ENCODE measurements around the gene USP48. TPM values are rescaled to one million over a fixed set of nuclear protein-coding genes. Genes with fewer than 3 reads are reported as not detected.
"Not testable (repeated sequence)": the region's sequence is repeated elsewhere in the genome, so short reads cannot be mapped to it uniquely, and the experiment has no call there.

Gene USP48
- total and polyA plus RNA-seq, 5 experiments from 2014 or later, result 25.8 to 95.5 (median 30.0) TPM

GRCh38 chr1:21781815-21782348 is 1.1 kb downstream of the USP48 start:
- no peak for ATAC-seq
- Mint-ChIP-seq H3K9me3 (no peaks in the 10 kb centered on the region), H3K36me3 (peaks cover 0 to 5% (median 3%) of the 10 kb centered on the region in 3 donors), H3K4me1 (peaks cover 24 to 43% (median 34%) of the 10 kb centered on the region in 4 donors), H3K27ac (peak overlapping the region; percentile 92 to 100 (median 97)), H3K27me3 (peaks cover 0 to 2% (median 0%) of the 10 kb centered on the region in 5 donors), H3K4me3 (peak overlapping the region; percentile 94 to 99 (median 98))
- POLR2A ChIA-PET, result interaction anchor here (0.6 to 4.0 kb wide), 7 partner anchors 9 to 270 kb away, joined by 3 to 38 read pairs (median 4); partner anchors contain the start of genes CDC42 and HSPG2
- no peak for DNase-seq

- Mint-ChIP-seq H3K4me3 (peak overlapping the region in 9 of 10 donors; percentile 38 to 83 (median 70)), H3K27ac (peak overlapping the region in 8 of 10 donors; percentile 6 to 74 (median 52)), H3K4me1 (peaks cover 26 to 58% (median 47%) of the 10 kb centered on the region in 4 donors), H3K27me3 (no peaks in the 10 kb centered on the region), H3K9me3 (no peaks in the 10 kb centered on the region), H3K36me3 (peaks cover 0 to 8% (median 5%) of the 10 kb centered on the region in 3 donors)
- ATAC-seq (no peak), DNase-seq (no peak)
- POLR2A ChIA-PET, result no interaction called here
Observed at GRCh38 chr1:21779613-21780521, 3.1 kb downstream of the USP48 start.

- Mint-ChIP-seq H3K9me3 (no peaks in the 10 kb centered on the region), H3K27ac (peak overlapping the region in 6 of 10 donors; percentile 25 to 78 (median 58)), H3K36me3 (peaks cover 0 to 8% (median 5%) of the 10 kb centered on the region in 3 donors), H3K4me3 (peak overlapping the region in 4 of 10 donors; percentile 32 to 51 (median 44)), H3K27me3 (no peaks in the 10 kb centered on the region), H3K4me1 (peaks cover 29 to 62% (median 50%) of the 10 kb centered on the region in 4 donors)
- ATAC-seq (no peak), DNase-seq (no peak)
- POLR2A ChIA-PET, result no interaction called here
Observed at GRCh38 chr1:21778405-21778727, 4.6 kb downstream of the USP48 start.

- Mint-ChIP-seq H3K4me1 (peaks cover 29 to 67% (median 54%) of the 10 kb centered on the region in 4 donors), H3K27ac (peak overlapping the region in 4 of 10 donors; percentile 23 to 59 (median 44))
- not testable (repeated sequence) for DNase-seq, H3K27me3 Mint-ChIP-seq, H3K9me3 Mint-ChIP-seq, ATAC-seq, H3K4me3 Mint-ChIP-seq, H3K36me3 Mint-ChIP-seq
- POLR2A ChIA-PET, result interaction anchor here (0.6 kb wide), 1 partner anchor 11 kb away, joined by 3 read pairs; no protein-coding TSS in a partner anchor
Observed at GRCh38 chr1:21776925-21777324, 6.0 kb downstream of the USP48 start.

GRCh38 chr1:21775985-21776562 is 6.9 kb downstream of the USP48 start:
- Mint-ChIP-seq H3K36me3 (peaks cover 0 to 8% (median 5%) of the 10 kb centered on the region in 3 donors), H3K4me1 (peaks cover 27 to 65% (median 50%) of the 10 kb centered on the region in 4 donors), H3K27ac (peak overlapping the region in 8 of 10 donors; percentile 11 to 65 (median 39)), H3K27me3 (no peaks in the 10 kb centered on the region), H3K9me3 (no peaks in the 10 kb centered on the region), H3K4me3 (no peak overlapping the region)
- DNase-seq (no peak), ATAC-seq (no peak)
- POLR2A ChIA-PET, result interaction anchor here (0.6 kb wide), 1 partner anchor 12 kb away, joined by 3 read pairs; no protein-coding TSS in a partner anchor

- POLR2A ChIA-PET, result no interaction called here
- ATAC-seq (no peak), DNase-seq (no peak)
- no peak overlapping the region for H3K4me3 Mint-ChIP-seq
- H3K9me3 Mint-ChIP-seq, result no peaks in the 10 kb centered on the region
- H3K27me3 Mint-ChIP-seq, result no peaks in the 10 kb centered on the region
- peak overlapping the region in 6 of 10 donors; percentile 27 to 74 (median 49) for H3K27ac Mint-ChIP-seq
- peaks cover 0 to 8% (median 5%) of the 10 kb centered on the region in 3 donors for H3K36me3 Mint-ChIP-seq
- peaks cover 27 to 65% (median 50%) of the 10 kb centered on the region in 4 donors for H3K4me1 Mint-ChIP-seq
Observed at GRCh38 chr1:21775550-21775914, 7.4 kb downstream of the USP48 start.

GRCh38 chr1:21774835-21775549 is 8.0 kb downstream of the USP48 start:
- POLR2A ChIA-PET, result no interaction called here
- Mint-ChIP-seq H3K27ac (peak overlapping the region in 4 of 10 donors; percentile 27 to 65 (median 35)), H3K9me3 (no peaks in the 10 kb centered on the region), H3K27me3 (no peaks in the 10 kb centered on the region), H3K4me3 (no peak overlapping the region), H3K36me3 (peaks cover 0 to 12% (median 6%) of the 10 kb centered on the region in 3 donors), H3K4me1 (peaks cover 25 to 64% (median 50%) of the 10 kb centered on the region in 4 donors)
- DNase-seq, result no peak
- ATAC-seq, result no peak

- DNase-seq (no peak), ATAC-seq (peak in 1 of 2 donors; percentile 22)
- POLR2A ChIA-PET, result interaction anchor here (1.8 kb wide), 1 partner anchor 9 kb away, joined by 13 read pairs; the partner anchor contains the start of gene USP48
- H3K27ac Mint-ChIP-seq, result peak overlapping the region in 8 of 10 donors; percentile 8 to 78 (median 64)
- peaks cover 0 to 21% (median 7%) of the 10 kb centered on the region in 3 donors for H3K36me3 Mint-ChIP-seq
- H3K27me3 Mint-ChIP-seq, result no peaks in the 10 kb centered on the region
- H3K4me1 Mint-ChIP-seq, result peaks cover 25 to 66% (median 51%) of the 10 kb centered on the region in 4 donors
- peak overlapping the region in 6 of 10 donors; percentile 7 to 65 (median 40) for H3K4me3 Mint-ChIP-seq
- no peaks in the 10 kb centered on the region for H3K9me3 Mint-ChIP-seq
Observed at GRCh38 chr1:21773585-21773984, 9.4 kb downstream of the USP48 start.

- H3K27me3 Mint-ChIP-seq, H3K4me3 Mint-ChIP-seq, ATAC-seq, DNase-seq, POLR2A ChIA-PET, H3K9me3 Mint-ChIP-seq: not testable (repeated sequence)
- Mint-ChIP-seq H3K36me3 (peaks cover 0 to 16% (median 2%) of the 10 kb centered on the region in 3 donors), H3K4me1 (peaks cover 17 to 72% (median 53%) of the 10 kb centered on the region in 4 donors), H3K27ac (peak overlapping the region in 2 of 10 donors; percentile 27 to 53)
Observed at GRCh38 chr1:21771672-21772071, 11.3 kb downstream of the USP48 start.

- Mint-ChIP-seq H3K4me1 (peaks cover 19 to 73% (median 55%) of the 10 kb centered on the region in 4 donors), H3K36me3 (peaks cover 0 to 12% (median 2%) of the 10 kb centered on the region in 3 donors), H3K27ac (peak overlapping the region in 1 of 10 donors; percentile 12)
- H3K9me3 Mint-ChIP-seq, H3K27me3 Mint-ChIP-seq, POLR2A ChIA-PET, H3K4me3 Mint-ChIP-seq, ATAC-seq, DNase-seq: not testable (repeated sequence)
Observed at GRCh38 chr1:21770602-21771001, 12.3 kb downstream of the USP48 start.

- H3K9me3 Mint-ChIP-seq, result no peaks in the 10 kb centered on the region
- peak overlapping the region in 3 of 10 donors; percentile 12 to 67 (median 44) for H3K27ac Mint-ChIP-seq
- H3K36me3 Mint-ChIP-seq, result peaks cover 0 to 15% (median 2%) of the 10 kb centered on the region in 3 donors
- H3K4me1 Mint-ChIP-seq, result peaks cover 18 to 73% (median 55%) of the 10 kb centered on the region in 4 donors
- H3K4me3 Mint-ChIP-seq, result peak overlapping the region in 3 of 10 donors; percentile 6 to 23 (median 16)
- no peaks in the 10 kb centered on the region for H3K27me3 Mint-ChIP-seq
- DNase-seq, result no peak
- POLR2A ChIA-PET, result no interaction called here
- ATAC-seq, result no peak
Observed at GRCh38 chr1:21770201-21770600, 12.7 kb downstream of the USP48 start.

- H3K4me3 Mint-ChIP-seq, H3K27ac Mint-ChIP-seq, ATAC-seq, POLR2A ChIA-PET, DNase-seq, H3K27me3 Mint-ChIP-seq, H3K9me3 Mint-ChIP-seq: not testable (repeated sequence)
- Mint-ChIP-seq H3K36me3 (peaks cover 0 to 20% (median 2%) of the 10 kb centered on the region in 3 donors), H3K4me1 (peaks cover 19 to 78% (median 59%) of the 10 kb centered on the region in 4 donors)
Observed at GRCh38 chr1:21767106-21767505, 15.8 kb downstream of the USP48 start.

All from naive thymus-derived CD8-positive, alpha-beta T cell (primary cell).